GM19463 (cell line): ENCODE data around the gene WBP1L.
"Not testable (repeated sequence)": the region's sequence is repeated elsewhere in the genome, so short reads cannot be mapped to it uniquely, and the experiment has no call there.

Experiments used
- ATAC-seq: cut with Tn5 transposase; IDR thresholded peaks from one replicate; pipeline ENCODE4 v1.9.1; 2021; ENCODE audit warnings: mild to moderate bottlenecking, moderate library complexity; ENCODE audit not compliant: unreplicated experiment

The WBP1L gene

DNA sequence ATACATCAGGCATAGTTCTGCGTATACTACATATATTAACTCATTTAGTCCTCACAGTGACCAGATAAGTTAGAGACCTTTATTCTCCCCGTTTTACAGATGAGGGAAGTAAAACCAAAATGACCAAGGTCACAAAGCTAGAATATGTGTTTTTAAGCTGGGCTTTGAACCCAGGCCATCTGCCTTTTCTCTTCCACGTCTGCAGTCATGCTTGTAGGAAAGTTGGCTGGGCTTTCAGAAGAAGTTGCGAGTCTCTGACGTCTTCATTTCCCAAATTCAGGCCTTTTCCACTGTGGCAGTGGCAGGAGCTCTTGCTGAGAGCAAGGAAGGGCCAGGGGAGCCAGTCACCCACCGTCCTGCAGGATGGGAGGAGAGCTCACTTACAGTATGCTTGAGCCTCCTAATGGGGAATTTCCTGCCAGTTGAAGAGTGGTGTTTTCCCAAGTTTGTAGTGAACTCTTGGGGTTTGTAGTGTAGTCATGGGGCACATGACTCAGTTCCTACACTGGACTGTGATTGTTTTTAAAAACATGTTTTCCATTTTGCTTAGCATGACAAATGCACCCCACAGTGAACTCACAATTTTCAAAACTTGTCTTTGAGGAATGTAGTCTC lies 59.3 kb downstream of the WBP1L start:
- ATAC-seq = peak; percentile 68

DNA sequence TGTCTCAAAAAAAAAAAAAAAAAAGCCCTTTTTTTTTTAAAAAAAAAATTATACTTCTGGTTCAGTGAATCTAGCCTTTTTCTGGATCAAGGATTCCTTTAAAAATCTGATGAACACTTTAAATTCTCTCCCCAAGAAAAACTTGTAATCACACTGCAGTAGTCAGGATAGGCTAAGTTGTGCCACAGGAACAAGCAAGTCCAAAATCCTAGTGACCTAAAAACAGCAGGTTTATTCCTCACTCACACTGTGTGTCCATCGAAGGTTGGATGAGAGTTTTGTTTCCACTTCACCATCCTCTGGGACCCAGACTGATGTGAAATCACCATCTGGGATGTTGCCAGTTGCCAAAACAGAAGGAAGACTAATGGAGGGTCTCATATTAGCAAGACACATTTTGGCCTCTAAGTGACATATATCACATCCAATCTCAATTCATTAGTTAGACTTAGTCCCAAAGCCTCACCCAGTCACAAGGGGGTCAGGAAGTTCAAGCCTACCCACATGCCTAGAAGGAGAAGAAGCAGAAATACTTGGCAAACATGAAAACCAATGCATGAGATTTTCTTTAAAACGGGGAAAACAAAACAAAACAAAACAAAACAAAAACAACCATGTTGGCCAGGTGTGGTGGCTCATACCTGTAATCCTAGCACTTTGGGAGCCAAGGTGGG lies 60.8 kb downstream of the WBP1L start:
- no peak for ATAC-seq

DNA sequence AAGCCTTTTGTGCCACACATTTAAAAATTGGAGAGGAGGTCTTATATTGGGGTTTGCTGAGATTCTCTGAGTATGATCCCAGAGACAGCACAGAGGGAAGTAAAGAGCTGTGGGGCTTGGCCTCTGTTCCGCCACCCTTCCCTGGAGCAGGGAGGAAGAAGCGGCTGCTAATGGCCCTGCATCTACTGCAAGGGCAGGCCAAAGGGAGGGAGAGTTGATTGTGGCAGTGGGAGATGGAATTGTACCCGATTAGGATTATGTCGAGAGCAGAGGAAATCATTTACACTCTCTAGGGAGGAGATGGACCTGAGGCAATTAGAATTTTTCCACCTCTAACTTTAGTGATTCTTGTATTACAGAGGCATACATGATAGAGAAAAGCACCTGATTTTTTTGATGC lies 64.6 kb downstream of the WBP1L start:
- no peak for ATAC-seq

DNA sequence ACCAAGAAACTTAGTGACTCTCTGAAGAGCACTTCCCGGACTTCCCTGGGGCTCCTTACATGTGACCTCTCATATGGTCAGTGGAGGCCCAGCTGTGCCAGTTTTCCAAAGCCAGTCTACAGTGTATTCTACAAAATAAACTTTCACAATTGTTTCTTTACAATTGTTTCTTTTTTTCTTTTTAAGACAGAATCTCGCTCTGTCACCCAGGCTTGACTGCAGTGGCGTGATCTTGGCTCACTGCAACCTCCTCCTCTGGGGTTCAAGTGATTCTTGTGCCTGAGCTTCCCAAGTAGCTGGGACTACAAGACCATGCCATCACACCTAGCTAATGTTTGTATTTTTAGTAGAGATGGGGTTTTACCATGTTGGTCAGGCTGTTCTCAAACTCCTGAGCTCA lies 67.6 kb downstream of the WBP1L start:
- ATAC-seq = no peak

DNA sequence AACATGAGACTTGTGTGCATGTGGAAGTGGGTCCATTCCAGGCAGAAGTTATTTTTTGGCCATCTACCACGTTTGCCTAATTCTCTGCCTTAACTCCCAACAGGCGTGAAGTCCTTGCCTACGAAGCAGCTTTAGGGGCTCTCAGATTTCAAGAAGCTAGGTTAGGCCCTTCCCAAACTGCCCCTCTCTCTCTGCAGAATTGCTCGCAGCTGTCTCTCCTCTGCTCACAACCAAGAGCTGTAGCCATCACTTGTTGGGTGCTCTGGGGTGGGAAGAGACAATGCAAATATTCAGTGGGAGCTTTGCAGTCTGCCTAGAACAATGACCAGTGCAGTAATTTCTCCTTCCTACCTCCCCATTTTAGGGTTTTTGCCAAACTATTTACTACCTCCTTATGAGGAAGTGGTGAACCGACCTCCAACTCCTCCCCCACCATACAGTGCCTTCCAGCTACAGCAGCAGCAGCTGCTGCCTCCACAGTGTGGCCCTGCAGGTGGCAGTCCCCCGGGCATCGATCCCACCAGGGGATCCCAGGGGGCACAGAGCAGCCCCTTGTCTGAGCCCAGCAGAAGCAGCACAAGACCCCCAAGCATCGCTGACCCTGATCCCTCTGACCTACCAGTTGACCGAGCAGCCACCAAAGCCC lies 68.6 kb downstream of the WBP1L start:
- ATAC-seq = peak; percentile 66

DNA sequence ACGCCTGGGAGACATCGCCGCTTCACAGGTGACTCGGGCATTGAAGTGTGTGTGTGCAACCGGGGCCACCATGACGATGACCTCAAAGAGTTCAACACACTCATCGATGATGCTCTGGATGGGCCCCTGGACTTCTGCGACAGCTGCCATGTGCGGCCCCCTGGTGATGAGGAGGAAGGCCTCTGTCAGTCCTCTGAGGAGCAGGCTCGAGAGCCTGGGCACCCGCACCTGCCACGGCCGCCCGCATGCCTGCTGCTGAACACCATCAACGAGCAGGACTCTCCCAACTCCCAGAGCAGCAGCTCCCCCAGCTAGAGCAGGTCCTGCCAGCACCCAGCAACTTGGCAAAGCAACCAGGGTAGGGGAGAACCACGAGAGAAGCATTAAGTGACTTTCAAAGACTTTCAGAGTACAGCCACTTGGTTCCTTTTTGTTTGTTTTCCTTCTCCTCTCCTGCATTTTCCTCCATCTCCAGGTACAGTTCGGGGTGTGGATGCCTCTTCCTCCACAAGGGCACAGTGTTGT lies 69.3 kb downstream of the WBP1L start:
- no peak for ATAC-seq

DNA sequence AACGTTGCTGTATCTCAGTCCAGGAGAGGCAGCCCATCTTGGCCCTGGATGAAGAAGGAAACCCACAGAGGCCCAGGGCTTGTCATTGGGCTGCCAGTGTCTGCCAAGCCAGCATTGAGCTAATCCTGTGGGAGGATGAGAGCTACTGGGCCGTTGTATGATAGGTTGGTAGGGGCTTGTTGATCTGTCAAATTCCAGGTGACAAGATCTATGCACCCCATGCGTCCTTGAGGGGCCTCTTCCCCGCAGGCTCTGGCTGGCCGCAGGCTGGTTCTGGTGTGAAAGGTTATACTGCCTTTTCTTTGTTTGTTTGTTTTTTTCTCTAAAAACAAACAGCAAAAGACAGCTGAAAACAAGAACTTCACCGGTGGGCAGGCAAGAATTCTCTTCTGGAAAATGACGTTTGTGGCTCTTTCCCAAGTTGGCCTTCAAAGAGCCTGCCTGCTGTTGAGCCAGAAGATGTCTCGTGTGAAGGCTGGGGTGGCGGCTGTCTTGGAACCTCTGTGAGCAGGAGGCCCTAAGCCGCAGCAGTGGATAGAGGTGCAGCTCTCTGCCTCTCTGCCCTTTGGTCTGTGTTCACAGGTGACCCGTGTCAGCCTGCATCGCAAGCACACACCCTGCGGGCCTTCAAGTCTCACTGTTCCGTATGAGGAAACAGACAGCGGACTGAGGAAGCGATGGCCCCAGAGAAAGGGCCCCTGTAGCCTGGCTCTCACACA lies 70.1 kb downstream of the WBP1L start:
- no peak for ATAC-seq

DNA sequence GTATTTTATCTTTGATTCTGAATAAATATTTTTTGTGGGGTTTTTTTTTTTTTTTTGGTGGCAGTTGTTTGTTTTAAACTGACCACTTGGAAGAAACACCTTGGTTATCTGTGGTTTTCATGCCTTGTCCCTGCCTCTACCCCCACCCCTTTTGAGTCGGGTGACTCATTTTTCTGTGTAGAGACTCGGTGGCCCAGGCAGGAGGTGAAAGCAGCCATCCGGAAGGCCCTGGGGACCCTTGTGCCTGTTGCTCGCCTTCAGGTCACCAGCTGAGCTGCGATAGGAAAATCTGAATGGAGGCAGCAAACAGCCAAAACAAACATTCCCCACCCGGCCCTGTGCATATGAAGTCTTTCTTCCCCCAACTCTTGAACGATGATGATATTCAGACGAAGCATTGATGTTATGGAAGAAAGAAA lies 70.7 kb downstream of the WBP1L start:
- ATAC-seq = no peak

DNA sequence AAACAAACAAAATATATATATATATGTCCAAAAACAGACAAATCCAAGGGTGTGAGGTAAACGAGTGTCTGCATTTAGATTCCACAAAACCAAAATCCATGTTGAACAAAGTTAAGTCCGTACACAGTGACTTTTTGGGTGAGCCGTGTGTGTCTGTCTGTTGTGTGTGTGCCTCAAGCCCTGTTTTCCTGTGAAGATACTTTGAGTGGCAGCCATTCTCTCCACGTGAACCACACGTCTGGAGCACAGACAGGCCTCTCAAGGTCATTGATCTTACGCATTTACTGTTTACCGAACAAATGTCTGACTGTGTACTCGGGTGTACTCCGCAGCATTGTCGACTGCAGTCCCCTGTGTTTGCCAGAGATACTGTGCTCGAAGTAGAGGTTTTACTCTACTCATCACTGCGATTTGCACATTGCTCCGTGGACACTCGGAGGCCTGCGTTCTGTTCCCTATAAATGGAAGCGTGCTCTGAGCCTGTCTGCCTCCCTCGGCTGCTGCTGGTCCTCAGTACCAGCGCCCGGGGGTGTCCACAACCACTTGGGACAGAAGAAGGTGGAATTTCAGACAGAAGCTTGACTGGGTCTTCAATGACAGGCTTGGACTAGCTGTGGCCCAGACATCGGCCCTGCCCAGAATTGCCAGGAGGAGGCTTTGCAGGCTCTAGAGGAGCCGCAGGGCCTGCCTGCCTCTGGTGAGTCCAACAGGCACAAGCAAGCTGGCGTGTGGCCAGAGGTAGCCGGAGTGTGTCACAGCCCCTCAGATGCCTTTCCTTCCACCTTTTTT lies 71.3 kb downstream of the WBP1L start:
- no peak for ATAC-seq

DNA sequence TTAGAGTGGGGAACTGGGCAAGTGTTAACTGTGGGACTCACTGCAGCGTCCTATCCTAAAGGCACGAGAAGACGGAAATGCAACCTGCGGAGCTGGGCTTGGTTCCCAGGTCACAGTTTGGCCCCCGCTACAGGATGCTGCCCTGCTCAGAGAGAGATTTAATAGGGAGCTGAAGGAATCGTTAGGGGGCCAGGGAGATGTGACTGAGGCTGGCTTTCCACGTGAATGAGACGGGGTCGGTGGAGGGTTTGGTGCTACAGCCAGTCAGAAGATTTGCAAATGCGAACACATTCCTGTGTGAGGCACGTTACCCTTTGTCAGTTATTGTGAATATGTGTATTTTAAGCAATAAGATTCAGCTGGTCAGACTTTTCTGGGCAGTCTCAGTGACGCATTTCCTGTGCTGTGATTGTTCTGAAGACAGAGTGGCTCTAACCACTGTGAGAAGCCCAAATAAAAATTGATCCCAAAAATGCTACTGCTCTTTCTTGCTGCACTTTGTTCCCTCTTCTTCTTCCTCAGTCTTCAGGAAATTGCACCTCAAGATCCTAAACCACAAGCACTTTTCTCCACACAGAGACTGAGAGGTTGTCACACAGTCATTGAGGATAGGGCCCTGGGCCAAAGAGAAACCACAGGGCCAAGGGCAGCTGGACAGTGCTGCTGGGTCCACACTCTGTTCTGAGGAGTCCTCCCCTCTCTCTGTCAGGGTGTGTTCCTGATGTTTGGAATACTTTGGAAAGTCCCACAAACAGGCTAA lies 72.2 kb downstream of the WBP1L start:
- no peak for ATAC-seq

DNA sequence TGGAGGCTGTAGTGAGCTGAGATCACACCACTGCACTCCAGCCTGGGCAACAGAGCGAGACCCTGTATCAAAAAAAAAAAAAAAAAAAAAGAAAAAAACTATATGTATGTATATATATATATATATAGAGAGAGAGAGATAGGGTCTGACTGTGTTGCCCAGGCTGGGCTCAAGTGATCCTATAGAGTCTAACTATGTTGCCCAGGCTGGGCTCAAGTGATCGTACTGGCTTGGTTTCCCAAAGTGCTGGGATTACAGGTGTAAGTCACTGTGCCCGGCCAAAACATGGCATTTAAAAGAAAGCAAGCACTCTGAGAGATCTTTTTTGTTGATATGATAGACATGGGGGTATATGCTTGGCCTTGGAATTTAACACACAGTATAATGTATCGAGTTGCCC lies 73.4 kb downstream of the WBP1L start:
- no peak for ATAC-seq

DNA sequence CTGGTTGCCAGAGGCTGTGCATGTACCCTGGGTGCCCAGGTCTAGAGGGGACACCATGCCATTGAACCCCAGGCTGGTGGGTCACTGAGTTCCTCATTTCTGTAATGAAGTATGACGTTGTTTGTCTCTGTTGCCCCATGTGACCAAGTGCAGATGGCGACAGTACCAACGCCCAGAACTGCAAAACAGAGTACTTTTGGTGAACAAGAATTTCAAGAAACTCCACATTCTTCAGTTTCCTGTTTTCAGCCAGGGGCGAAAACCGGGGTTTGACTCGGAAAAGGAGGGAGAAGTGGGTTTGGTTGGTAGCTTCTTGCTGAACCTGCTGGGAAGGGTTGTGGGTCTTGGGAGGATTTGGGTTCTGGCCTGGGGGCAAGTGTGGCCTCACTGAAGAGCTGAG lies 75.3 kb downstream of the WBP1L start:
- ATAC-seq = no peak

DNA sequence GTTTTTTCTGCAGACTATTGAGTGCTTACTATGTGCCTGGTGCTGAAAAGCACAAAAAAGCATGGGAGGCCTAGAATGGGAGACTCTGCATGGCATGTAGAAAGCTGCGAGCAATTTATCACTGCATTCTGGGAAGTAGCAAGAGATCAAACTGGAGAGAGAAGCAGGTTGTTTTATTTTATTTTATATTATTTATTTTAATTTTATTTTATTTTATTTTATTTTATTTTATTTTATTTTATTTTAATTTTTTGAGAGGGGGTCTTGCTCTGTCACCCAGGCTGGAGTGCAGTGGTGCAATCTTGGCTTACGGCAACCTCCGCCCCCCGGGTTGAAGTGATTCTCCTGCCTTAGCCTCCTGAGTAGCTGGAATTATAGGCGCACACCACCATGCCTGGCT lies 76.3 kb downstream of the WBP1L start:
- not testable (repeated sequence) for ATAC-seq

DNA sequence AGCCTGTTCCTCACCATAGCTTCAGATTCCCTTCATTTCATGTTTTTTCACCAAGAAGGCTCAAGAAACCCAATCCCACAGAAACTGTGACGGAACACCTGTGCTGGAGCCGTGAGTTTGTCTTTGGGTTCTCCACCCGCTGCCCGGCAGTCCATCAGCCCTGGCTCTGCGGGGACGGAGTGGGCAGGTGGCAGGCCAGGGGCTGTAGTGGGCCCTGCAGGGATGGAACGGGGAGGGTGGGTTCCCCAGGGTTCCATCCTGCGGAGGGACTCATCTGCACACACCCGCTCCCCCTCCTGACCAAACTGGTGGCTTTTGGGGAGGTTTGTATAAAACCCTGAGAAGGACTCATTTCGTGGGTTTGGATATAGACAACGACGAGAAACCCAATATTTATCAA lies 78.5 kb downstream of the WBP1L start:
- ATAC-seq = no peak

DNA sequence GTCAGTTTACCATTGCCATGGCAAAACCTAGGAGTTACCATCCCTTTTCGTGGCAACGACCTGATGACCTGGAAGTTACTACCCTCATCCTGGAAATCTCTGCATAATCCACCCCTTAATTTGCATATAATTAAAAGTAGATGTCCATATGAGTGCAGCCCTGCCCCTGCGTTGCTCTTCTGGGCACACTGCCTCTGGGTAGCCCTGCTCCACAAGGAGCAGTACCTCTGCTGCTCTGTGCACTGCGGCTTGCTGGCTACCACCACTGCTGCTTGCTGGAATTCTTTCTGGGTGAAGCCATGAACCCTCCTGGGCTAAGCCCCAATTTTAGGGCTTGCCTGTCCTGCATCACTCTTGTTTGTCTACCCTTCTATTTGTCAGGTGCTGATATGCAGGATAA lies 80.9 kb downstream of the WBP1L start:
- ATAC-seq = no peak

DNA sequence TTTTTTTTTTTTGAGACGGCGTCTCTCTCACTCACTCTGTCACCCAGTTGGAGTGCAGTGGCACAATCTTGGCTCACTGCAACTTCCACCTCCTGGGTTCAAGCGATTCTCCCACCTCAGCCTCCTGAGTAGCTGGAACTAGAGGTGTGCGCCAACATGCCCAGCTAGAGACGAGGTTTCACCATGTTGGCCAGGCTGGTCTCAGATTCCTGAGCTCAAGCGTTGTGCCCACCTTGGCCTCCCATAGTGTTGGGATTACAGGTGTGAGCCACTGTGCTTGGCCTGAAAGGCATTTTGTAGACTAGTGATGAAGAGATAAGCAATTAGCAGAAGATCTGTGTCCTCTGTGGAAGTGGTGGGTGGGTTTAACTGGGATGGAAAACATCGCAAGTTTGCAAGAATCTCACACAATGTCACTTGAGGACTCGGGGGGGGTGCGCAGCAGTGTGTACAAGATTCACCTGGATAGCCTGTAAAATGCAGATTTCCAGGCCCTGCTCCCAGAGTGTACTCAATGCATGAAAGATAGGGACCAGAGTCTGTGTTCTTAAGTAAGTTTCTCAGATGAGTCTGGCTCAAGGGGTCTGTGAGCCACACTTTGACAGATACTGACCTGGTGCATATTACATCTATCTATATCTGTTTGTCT lies 82.5 kb downstream of the WBP1L start:
- no peak for ATAC-seq

DNA sequence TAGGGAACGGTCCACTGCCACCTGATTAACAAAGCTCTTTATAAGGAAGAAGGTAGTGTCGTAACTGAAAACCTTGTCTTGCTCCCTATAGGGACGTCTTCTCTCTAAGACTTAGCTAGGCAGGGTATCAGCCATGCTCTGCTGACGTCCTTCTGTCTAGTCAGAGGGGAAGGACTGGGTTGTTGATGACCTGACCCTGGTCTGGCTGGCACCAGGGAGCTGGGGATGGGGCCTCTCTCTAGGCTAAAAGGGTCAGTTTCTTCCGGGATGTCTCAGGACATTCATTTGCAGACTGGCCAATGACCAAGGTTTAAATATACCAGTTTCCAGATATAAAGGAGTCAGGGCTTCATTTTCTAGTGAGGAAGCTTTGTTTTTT lies 83.8 kb downstream of the WBP1L start:
- ATAC-seq = no peak

DNA sequence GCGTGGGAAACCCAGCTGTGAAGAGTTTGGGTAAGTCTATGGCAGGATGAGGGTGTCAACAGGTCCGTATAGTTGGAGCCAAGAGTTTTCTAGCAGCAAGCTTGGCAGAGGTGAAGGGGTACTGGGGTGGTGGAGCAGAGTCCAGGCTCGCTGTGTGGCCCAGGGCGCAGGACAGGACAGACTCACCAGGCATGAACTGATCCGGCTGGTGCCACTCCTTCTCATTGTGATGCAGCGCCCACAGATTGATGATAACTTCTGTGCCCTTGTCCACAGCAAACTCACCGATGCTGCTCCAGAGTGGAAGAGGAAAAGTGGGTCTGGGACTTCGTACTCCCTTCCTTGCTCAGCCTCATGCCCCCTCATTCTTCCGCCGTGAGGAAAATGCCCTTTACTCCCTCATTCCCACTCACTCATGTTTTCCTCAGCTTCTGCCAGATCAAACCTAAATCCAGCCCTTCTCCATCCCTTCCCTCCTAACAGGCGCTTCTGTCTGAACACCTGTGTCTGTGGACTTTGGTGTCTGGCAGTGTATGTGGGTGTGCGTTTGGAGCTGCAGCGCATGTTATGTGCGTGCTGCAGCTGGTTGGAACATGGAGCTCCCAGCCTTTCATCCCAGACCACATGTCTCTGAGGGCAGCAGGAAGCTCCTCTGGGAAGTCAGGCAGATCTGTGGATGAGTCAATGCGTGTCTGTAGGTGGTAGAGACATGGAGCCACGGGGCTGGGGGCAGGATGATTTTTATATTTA lies 87.7 kb downstream of the WBP1L start:
- no peak for ATAC-seq

DNA sequence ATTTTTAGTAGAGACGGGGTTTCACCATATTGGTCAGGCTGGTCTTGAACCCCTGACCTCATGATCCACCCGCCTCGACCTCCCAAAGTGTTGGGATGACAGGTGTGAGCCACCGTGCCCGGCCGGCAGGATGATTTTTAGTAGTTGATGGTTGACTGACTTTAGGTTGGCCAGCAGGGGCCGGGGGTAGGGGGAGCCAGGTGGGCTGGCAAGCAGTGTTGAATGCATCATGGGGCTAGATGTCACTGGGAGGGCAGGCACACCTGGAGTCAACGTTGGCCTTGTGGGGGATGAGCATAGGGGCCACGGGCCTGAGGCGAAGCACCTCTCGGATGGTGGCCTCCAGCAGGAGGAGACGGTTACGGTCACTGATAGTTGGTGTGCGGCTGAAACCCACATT lies 88.5 kb downstream of the WBP1L start:
- ATAC-seq = no peak
